Loucy (cell line): ENCODE data around the gene PGF.

ENCODE experiments used
- H2AFZ ChIP-seq: fragments of 200-600 bp; sonication (generic); 2 replicates; pipeline ENCODE4 v1.6.0; 2016; ENCODE audit warnings: antibody characterized with exemption, mild to moderate bottlenecking, low read length, moderate library complexity
- H3F3A ChIP-seq: fragments of 200-600 bp; 2 replicates; pipeline ENCODE4 v1.6.0; 2016; ENCODE audit warnings: antibody characterized with exemption, low read depth, mild to moderate bottlenecking
- H3K27me3 ChIP-seq: fragments of 200-600 bp; sonication (generic); 2 replicates; pipeline ENCODE4 v1.6.1; 2014; ENCODE audit warnings: low read length, mild to moderate bottlenecking; ENCODE audit not compliant: insufficient read depth, poor library complexity, severe bottlenecking
- H3K36me3 ChIP-seq: fragments of 200-600 bp; sonication (generic); 2 replicates; pipeline ENCODE4 v1.6.1; 2016; ENCODE audit warnings: low read length; ENCODE audit not compliant: insufficient read depth
- H3K4me1 ChIP-seq: fragments of 200-600 bp; sonication (generic); 2 replicates; pipeline ENCODE4 v1.5.1; 2014; ENCODE audit warnings: low read length, mild to moderate bottlenecking; ENCODE audit not compliant: insufficient read depth, poor library complexity, severe bottlenecking
- H3K4me2 ChIP-seq: fragments of 200-600 bp; sonication (generic); 2 replicates; pipeline ENCODE4 v1.6.0; 2014; ENCODE audit warnings: antibody characterized with exemption, low read length, low read depth, mild to moderate bottlenecking; ENCODE audit not compliant: poor library complexity, severe bottlenecking
- H3K4me3 ChIP-seq: fragments of 200-600 bp; sonication (generic); 2 replicates; pipeline ENCODE4 v1.5.1; 2014; ENCODE audit warnings: low read length, mild to moderate bottlenecking, mixed read lengths; ENCODE audit not compliant: poor library complexity, severe bottlenecking
- H3K79me2 ChIP-seq: fragments of 200-600 bp; sonication (generic); 2 replicates; pipeline ENCODE4 v1.6.1; 2014; ENCODE audit warnings: low read length; ENCODE audit not compliant: insufficient read depth
- H3K9ac ChIP-seq: fragments of 200-600 bp; sonication (generic); 2 replicates; pipeline ENCODE4 v1.6.0; 2014; ENCODE audit warnings: mild to moderate bottlenecking, low read depth, low read length, moderate library complexity; ENCODE audit not compliant: poor library complexity, severe bottlenecking
- H3K9me2 ChIP-seq: fragments of 200-600 bp; sonication (generic); replicated peaks from 2 replicates; pipeline ENCODE4 v1.6.1; 2016; ENCODE audit warnings: low read depth, low read length, mixed read lengths
- H3K9me3 ChIP-seq: fragments of 200-600 bp; sonication (generic); 2 replicates; pipeline ENCODE4 v1.6.1; 2014; ENCODE audit warnings: mild to moderate bottlenecking, antibody characterized with exemption, low read length, low read depth; ENCODE audit not compliant: insufficient read depth
- H4K20me1 ChIP-seq: fragments of 200-600 bp; sonication (generic); 2 replicates; pipeline ENCODE4 v1.6.0; 2014; ENCODE audit warnings: antibody characterized with exemption, low read length, mild to moderate bottlenecking; ENCODE audit not compliant: insufficient read depth, poor library complexity, severe bottlenecking
- CTCF ChIP-seq: fragments of 200-600 bp; sonication (generic); conservative IDR thresholded peaks from 2 replicates; pipeline ENCODE4 v1.5.1; 2014; ENCODE audit warnings: mild to moderate bottlenecking, antibody characterized with exemption, low read length
- EZH2phosphoT487 ChIP-seq: fragments of 200-600 bp; IDR thresholded peaks from 2 replicates; pipeline ENCODE4 v1.6.1; 2018; ENCODE audit warnings: antibody characterized with exemption, mild to moderate bottlenecking, moderate library complexity, borderline replicate concordance

PGF gene

GRCh38 chr14:74974364-74975058 is 19.1 kb upstream of the PGF start:
- Histone ChIP-seq H4K20me1 (no peaks in the 10 kb centered on the region), H3K4me2 (no peak overlapping the region), H3K4me3 (no peak overlapping the region), H3K36me3 (no peaks in the 10 kb centered on the region), H3K27me3 (no peaks in the 10 kb centered on the region), H3K9me2 (no peaks in the 10 kb centered on the region), H3K79me2 (no peaks in the 10 kb centered on the region), H2AFZ (no peak overlapping the region), H3K9ac (no peak overlapping the region), H3K4me1 (peaks cover 15% of the 10 kb centered on the region), H3K9me3 (no peaks in the 10 kb centered on the region), H3F3A (no peaks in the 10 kb centered on the region)
- TF ChIP-seq EZH2phosphoT487 = no peak
- no peak for TF ChIP-seq CTCF

GRCh38 chr14:74973905-74974363 is 18.5 kb upstream of the PGF start:
- Histone ChIP-seq H3K9me2 (no peaks in the 10 kb centered on the region), H3K9ac (peak overlapping the region; percentile 56), H4K20me1 (no peaks in the 10 kb centered on the region), H3K4me1 (peaks cover 15% of the 10 kb centered on the region), H2AFZ (peak overlapping the region; percentile 58), H3K9me3 (no peaks in the 10 kb centered on the region), H3F3A (no peaks in the 10 kb centered on the region), H3K27me3 (no peaks in the 10 kb centered on the region), H3K4me2 (no peak overlapping the region), H3K79me2 (no peaks in the 10 kb centered on the region), H3K36me3 (no peaks in the 10 kb centered on the region), H3K4me3 (no peak overlapping the region)
- TF ChIP-seq CTCF (no peak), EZH2phosphoT487 (no peak)

- Histone ChIP-seq H3F3A (no peaks in the 10 kb centered on the region), H4K20me1 (no peaks in the 10 kb centered on the region), H3K4me1 (peaks cover 15% of the 10 kb centered on the region), H2AFZ (peak overlapping the region; percentile 58), H3K4me2 (no peak overlapping the region), H3K27me3 (no peaks in the 10 kb centered on the region), H3K79me2 (no peaks in the 10 kb centered on the region), H3K9me3 (no peaks in the 10 kb centered on the region), H3K4me3 (no peak overlapping the region), H3K9ac (peak overlapping the region; percentile 56), H3K36me3 (no peaks in the 10 kb centered on the region), H3K9me2 (no peaks in the 10 kb centered on the region)
- TF ChIP-seq EZH2phosphoT487 (no peak), CTCF (no peak)
Measured at GRCh38 chr14:74973003-74973653, 17.7 kb upstream of the PGF start.
